Activated CD4-positive, alpha-beta memory T cell treated with anti-CD3 and anti-CD28 coated beads for 36 hours (primary cell): ENCODE measurements around the gene NRDC. TPM values are rescaled to one million over a fixed set of nuclear protein-coding genes. Genes with fewer than 3 reads are reported as not detected.
"Not testable (repeated sequence)": the region's sequence is repeated elsewhere in the genome, so short reads cannot be mapped to it uniquely, and the experiment has no call there.

ENCODE experiments used
- CTCF ChIA-PET: fragments of 350-600 bp; sonication (Branson Sonifier 250); formaldehyde crosslinking; loops from one replicate; lab custom pipeline; 2021; ENCODE audit warnings: antibody characterized with exemption, inconsistent platforms; lab: Charles Lee
- POLR2A ChIA-PET: fragments of 350-600 bp; sonication (Branson Sonifier 250); formaldehyde crosslinking; loops from one replicate; lab custom pipeline; 2021; ENCODE audit warnings: antibody characterized with exemption; lab: Charles Lee
- DNase-seq: peaks from one replicate; pipeline ENCODE4 v3.0.0-alpha.2; 2020
- H3K27ac Mint-ChIP-seq: one replicate; pipeline ENCODE4 v1.8.0; 2021; ENCODE audit warnings: mixed read lengths
- H3K27me3 Mint-ChIP-seq: one replicate; pipeline ENCODE4 v1.8.0; 2021; ENCODE audit warnings: mixed read lengths
- H3K36me3 Mint-ChIP-seq: one replicate; pipeline ENCODE4 v1.8.0; 2021; ENCODE audit warnings: mixed read lengths
- H3K4me1 Mint-ChIP-seq: one replicate; pipeline ENCODE4 v1.8.0; 2021; ENCODE audit warnings: low read depth, mixed read lengths
- H3K4me3 Mint-ChIP-seq: one replicate; pipeline ENCODE4 v1.8.0; 2021; ENCODE audit warnings: mild to moderate bottlenecking, mixed read lengths
- H3K9me3 Mint-ChIP-seq: one replicate; pipeline ENCODE4 v1.8.0; 2021; ENCODE audit warnings: mixed read lengths
- intact Hi-C: fragments of 100-400 bp; cut with micrococcal nuclease; formaldehyde crosslinking; loops from one replicate; pipeline ENCODE4 v1.15.1; 2023
- total RNA-seq, 2 experiments: library from RNA; stranded (reverse); gene quantifications; one replicate each; pipeline ENCODE4 v1.2.3, GENCODE V29; 2021

The NRDC gene
- total RNA-seq, 2 experiments from 2014 or later, result 153 to 155 TPM

GRCh38 chr1:51833700-51834099 is 44.8 kb downstream of the NRDC start:
- ChIA-PET CTCF (interaction anchor here (0.6 kb wide), 1 partner anchor 64 kb away, joined by 5 read pairs; no protein-coding TSS in a partner anchor), POLR2A (no interaction called here)
- intact Hi-C loops, result no loop called here
- no peaks in the 10 kb centered on the region for H3K9me3 Mint-ChIP-seq
- DNase-seq, result no peak
- H3K4me1 Mint-ChIP-seq, result no peaks in the 10 kb centered on the region
- peaks cover 22% of the 10 kb centered on the region for H3K36me3 Mint-ChIP-seq
- no peak overlapping the region for H3K4me3 Mint-ChIP-seq
- no peaks in the 10 kb centered on the region for H3K27me3 Mint-ChIP-seq
- H3K27ac Mint-ChIP-seq, result no peak overlapping the region

- CTCF ChIA-PET, result no interaction called here
- no peak for DNase-seq
- no peaks in the 10 kb centered on the region for H3K4me1 Mint-ChIP-seq
- POLR2A ChIA-PET, result no interaction called here
- H3K27ac Mint-ChIP-seq, result no peak overlapping the region
- no peak overlapping the region for H3K4me3 Mint-ChIP-seq
- intact Hi-C loops, result no loop called here
- no peaks in the 10 kb centered on the region for H3K9me3 Mint-ChIP-seq
- peaks cover 13% of the 10 kb centered on the region for H3K36me3 Mint-ChIP-seq
- no peaks in the 10 kb centered on the region for H3K27me3 Mint-ChIP-seq
Observed at GRCh38 chr1:51829058-51829457, 49.5 kb downstream of the NRDC start.

- H3K27me3 Mint-ChIP-seq, result no peaks in the 10 kb centered on the region
- H3K27ac Mint-ChIP-seq, result no peak overlapping the region
- H3K9me3 Mint-ChIP-seq, result no peaks in the 10 kb centered on the region
- intact Hi-C loops, result no loop called here
- no peaks in the 10 kb centered on the region for H3K4me1 Mint-ChIP-seq
- POLR2A ChIA-PET, result no interaction called here
- peaks cover 21% of the 10 kb centered on the region for H3K36me3 Mint-ChIP-seq
- no peak for DNase-seq
- no peak overlapping the region for H3K4me3 Mint-ChIP-seq
- CTCF ChIA-PET, result no interaction called here
Observed at GRCh38 chr1:51819810-51820209, 58.7 kb downstream of the NRDC start.

GRCh38 chr1:51819021-51819420 is 59.5 kb downstream of the NRDC start:
- peaks cover 27% of the 10 kb centered on the region for H3K36me3 Mint-ChIP-seq
- H3K4me3 Mint-ChIP-seq, POLR2A ChIA-PET, CTCF ChIA-PET, intact Hi-C loops, H3K27me3 Mint-ChIP-seq, DNase-seq, H3K4me1 Mint-ChIP-seq, H3K27ac Mint-ChIP-seq, H3K9me3 Mint-ChIP-seq: not testable (repeated sequence)

GRCh38 chr1:51818487-51818886 is 60.0 kb downstream of the NRDC start:
- intact Hi-C loops, result no loop called here
- CTCF ChIA-PET, result no interaction called here
- Mint-ChIP-seq H3K9me3 (no peaks in the 10 kb centered on the region), H3K4me1 (no peaks in the 10 kb centered on the region), H3K36me3 (peaks cover 31% of the 10 kb centered on the region), H3K27me3 (no peaks in the 10 kb centered on the region), H3K27ac (no peak overlapping the region), H3K4me3 (no peak overlapping the region)
- POLR2A ChIA-PET, result no interaction called here
- DNase-seq, result no peak

- Mint-ChIP-seq H3K4me1 (no peaks in the 10 kb centered on the region), H3K27ac (no peak overlapping the region), H3K9me3 (no peaks in the 10 kb centered on the region), H3K27me3 (no peaks in the 10 kb centered on the region), H3K4me3 (no peak overlapping the region), H3K36me3 (peaks cover 23% of the 10 kb centered on the region)
- DNase-seq, result no peak
- POLR2A ChIA-PET, result no interaction called here
- CTCF ChIA-PET, result no interaction called here
- intact Hi-C loops, result no loop called here
Observed at GRCh38 chr1:51814513-51814912, 64.0 kb downstream of the NRDC start.

GRCh38 chr1:51799372-51799771 is 79.2 kb downstream of the NRDC start:
- no peak overlapping the region for H3K4me3 Mint-ChIP-seq
- H3K36me3 Mint-ChIP-seq, result peaks cover 29% of the 10 kb centered on the region
- no peaks in the 10 kb centered on the region for H3K27me3 Mint-ChIP-seq
- H3K9me3 Mint-ChIP-seq, result no peaks in the 10 kb centered on the region
- CTCF ChIA-PET, result no interaction called here
- H3K4me1 Mint-ChIP-seq, result no peaks in the 10 kb centered on the region
- POLR2A ChIA-PET, result no interaction called here
- DNase-seq, result no peak
- no peak overlapping the region for H3K27ac Mint-ChIP-seq
- intact Hi-C loops, result no loop called here

- Mint-ChIP-seq H3K4me3 (no peak overlapping the region), H3K27ac (no peak overlapping the region)
- CTCF ChIA-PET, result no interaction called here
Observed at GRCh38 chr1:51794868-51795267, 83.7 kb downstream of the NRDC start.

GRCh38 chr1:51794260-51794659 is 84.3 kb downstream of the NRDC start:
- no peak overlapping the region for H3K4me3 Mint-ChIP-seq
- intact Hi-C loops, result no loop called here
- peaks cover 15% of the 10 kb centered on the region for H3K4me1 Mint-ChIP-seq
- H3K27ac Mint-ChIP-seq, result no peak overlapping the region
- H3K36me3 Mint-ChIP-seq, result peaks cover 40% of the 10 kb centered on the region
- no peaks in the 10 kb centered on the region for H3K27me3 Mint-ChIP-seq
- DNase-seq, result no peak
- no peaks in the 10 kb centered on the region for H3K9me3 Mint-ChIP-seq
- ChIA-PET CTCF (no interaction called here), POLR2A (no interaction called here)

More at GRCh38 chr1:51794868-51795267, 83.7 kb downstream of the NRDC start:
- H3K9me3 Mint-ChIP-seq, result no peaks in the 10 kb centered on the region
- H3K4me1 Mint-ChIP-seq, result peaks cover 15% of the 10 kb centered on the region
- peaks cover 35% of the 10 kb centered on the region for H3K36me3 Mint-ChIP-seq
- POLR2A ChIA-PET, result no interaction called here
- intact Hi-C loops, result no loop called here
- H3K27me3 Mint-ChIP-seq, result no peaks in the 10 kb centered on the region
- no peak for DNase-seq

GRCh38 chr1:51792864-51793263 is 85.7 kb downstream of the NRDC start:
- Mint-ChIP-seq H3K36me3 (peaks cover 43% of the 10 kb centered on the region), H3K4me3 (no peak overlapping the region), H3K4me1 (peaks cover 15% of the 10 kb centered on the region), H3K27ac (peak overlapping the region; percentile 14), H3K9me3 (no peaks in the 10 kb centered on the region), H3K27me3 (no peaks in the 10 kb centered on the region)
- peak; percentile 21 for DNase-seq
- ChIA-PET CTCF (interaction anchor here (1.0 kb wide), 1 partner anchor 24 kb away, joined by 4 read pairs; no protein-coding TSS in a partner anchor), POLR2A (no interaction called here)
- intact Hi-C loops, result no loop called here

- H3K4me3 Mint-ChIP-seq, result no peak overlapping the region
- no peaks in the 10 kb centered on the region for H3K9me3 Mint-ChIP-seq
- peaks cover 15% of the 10 kb centered on the region for H3K4me1 Mint-ChIP-seq
- ChIA-PET CTCF (no interaction called here), POLR2A (no interaction called here)
- no peaks in the 10 kb centered on the region for H3K27me3 Mint-ChIP-seq
- H3K36me3 Mint-ChIP-seq, result peaks cover 45% of the 10 kb centered on the region
- H3K27ac Mint-ChIP-seq, result peak overlapping the region; percentile 13
- DNase-seq, result no peak
- intact Hi-C loops, result no loop called here
Observed at GRCh38 chr1:51791888-51792287, 86.6 kb downstream of the NRDC start.

- ChIA-PET POLR2A (no interaction called here), CTCF (interaction anchor here (2.2 kb wide), 1 partner anchor 22 kb away, joined by 9 read pairs; no protein-coding TSS in a partner anchor)
- H3K27ac Mint-ChIP-seq, result no peak overlapping the region
- intact Hi-C loops, result no loop called here
- no peaks in the 10 kb centered on the region for H3K9me3 Mint-ChIP-seq
- peaks cover 15% of the 10 kb centered on the region for H3K4me1 Mint-ChIP-seq
- no peak for DNase-seq
- H3K4me3 Mint-ChIP-seq, result no peak overlapping the region
- no peaks in the 10 kb centered on the region for H3K27me3 Mint-ChIP-seq
- peaks cover 42% of the 10 kb centered on the region for H3K36me3 Mint-ChIP-seq
Observed at GRCh38 chr1:51790385-51790784, 88.1 kb downstream of the NRDC start.

- CTCF ChIA-PET, result interaction anchor here (2.2 kb wide), 1 partner anchor 21 kb away, joined by 9 read pairs; no protein-coding TSS in a partner anchor
Observed at GRCh38 chr1:51789342-51789741, 89.2 kb downstream of the NRDC start.

More at GRCh38 chr1:51789342-51789741, 89.2 kb downstream of the NRDC start:
- Mint-ChIP-seq H3K9me3 (no peaks in the 10 kb centered on the region), H3K4me3 (no peak overlapping the region), H3K27ac (no peak overlapping the region), H3K4me1 (peaks cover 15% of the 10 kb centered on the region), H3K36me3 (peaks cover 41% of the 10 kb centered on the region), H3K27me3 (no peaks in the 10 kb centered on the region)
- intact Hi-C loops, result no loop called here
- POLR2A ChIA-PET, result no interaction called here
- no peak for DNase-seq
